HG03565 (cell line): ENCODE results near the gene ZCCHC3.

ENCODE experiments used
- ATAC-seq: cut with Tn5 transposase; IDR thresholded peaks from one replicate; pipeline ENCODE4 v1.9.1; 2021; ENCODE audit warnings: mild to moderate bottlenecking, moderate library complexity; ENCODE audit not compliant: unreplicated experiment

Gene ZCCHC3

DNA sequence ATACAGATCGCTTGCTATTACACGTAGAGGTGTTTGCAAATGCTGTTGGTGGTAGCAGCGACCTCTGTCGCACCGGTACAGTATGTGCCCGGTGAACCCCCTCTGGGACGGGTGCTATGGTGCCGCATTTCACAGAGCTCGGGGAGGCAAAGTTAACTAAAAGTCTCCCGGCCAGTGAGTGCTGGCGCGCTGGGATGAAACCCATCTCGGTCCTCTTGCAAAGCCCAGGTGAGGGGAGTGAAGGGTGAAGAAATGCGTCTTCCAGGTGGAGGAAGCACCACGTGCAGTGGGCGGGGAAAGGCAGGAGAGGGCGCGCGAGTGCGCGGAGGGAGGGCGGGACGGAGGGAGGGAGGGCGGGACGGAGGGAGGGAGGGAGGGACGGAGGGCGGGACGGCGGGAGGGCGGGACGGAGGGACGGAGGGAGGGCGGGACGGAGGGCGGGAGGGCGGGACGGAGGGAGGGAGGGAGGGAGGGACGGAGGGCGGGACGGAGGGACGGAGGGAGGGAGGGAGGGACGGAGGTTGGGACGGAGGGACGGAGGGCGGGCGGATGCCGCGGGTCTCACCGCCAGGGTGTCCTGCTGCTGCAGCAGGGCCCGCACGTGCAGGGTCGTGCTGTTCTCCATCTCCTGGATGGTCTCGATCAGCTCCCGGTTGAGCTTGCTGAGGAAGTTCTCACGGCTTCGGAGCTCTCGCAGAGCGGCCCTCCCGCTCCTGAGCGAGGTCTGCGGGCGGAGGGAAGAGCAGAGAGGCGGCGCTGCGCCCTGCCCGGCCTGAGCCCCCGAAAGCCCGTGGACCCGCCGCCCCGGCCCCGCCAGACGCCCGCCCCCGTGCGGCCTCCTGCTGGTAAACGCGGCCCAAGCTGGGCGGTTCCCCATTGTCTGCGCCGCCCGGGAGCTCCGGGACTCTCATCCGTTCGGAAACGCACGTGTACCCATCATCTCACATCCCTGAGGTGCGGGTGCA, 18.5 kb upstream of the ZCCHC3 start:
- ATAC-seq: no peak

DNA sequence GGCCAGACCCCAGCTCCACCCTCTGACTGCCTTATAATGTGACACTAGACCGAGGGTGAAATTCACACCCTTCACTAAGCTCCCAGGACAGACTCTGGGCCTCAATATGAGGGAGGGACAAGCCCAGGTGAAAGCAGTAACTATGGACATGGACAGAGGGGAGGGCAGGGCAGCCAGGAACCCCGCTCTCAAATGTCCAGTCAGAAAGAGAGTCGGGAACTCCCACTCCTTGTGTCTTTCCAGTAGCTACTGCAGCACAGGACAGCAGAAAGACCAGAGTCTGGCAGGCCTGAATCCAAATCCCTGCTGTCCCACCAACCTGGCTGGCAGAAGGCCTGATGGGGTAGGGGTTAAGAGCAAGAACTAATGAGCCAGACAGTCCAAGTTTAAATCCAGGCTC, 13.2 kb upstream of the ZCCHC3 start:
- ATAC-seq: no peak

GRCh38 chr20:286508-286907, 10.9 kb upstream of the ZCCHC3 start:
- no peak for ATAC-seq

GRCh38 chr20:288956-289692, 8.2 kb upstream of the ZCCHC3 start:
- ATAC-seq: no peak

DNA sequence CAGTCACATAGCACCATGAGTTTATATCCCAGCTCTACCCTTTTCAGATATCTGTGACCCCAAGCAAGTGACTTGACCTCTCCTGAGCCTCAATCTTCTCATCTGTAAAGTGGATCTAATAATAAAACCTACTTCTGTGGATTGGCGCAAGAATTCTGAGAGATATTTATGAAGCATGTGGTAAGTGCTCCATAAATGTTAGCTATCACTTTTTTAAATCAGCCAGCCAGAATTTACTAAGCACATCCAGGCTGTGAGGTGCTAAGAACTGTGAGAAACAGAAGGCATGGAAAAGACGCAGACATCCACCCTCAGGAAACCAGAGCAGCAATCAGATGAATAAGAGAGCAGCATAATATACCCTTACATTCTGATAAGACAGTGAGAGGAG, 7.7 kb upstream of the ZCCHC3 start:
- peak; percentile 6 for ATAC-seq

- ATAC-seq: peak; percentile 51
These were observed 7.1 kb upstream of the ZCCHC3 start, which contains the start of gene C20orf96 for GRCh38 chr20:290084-290831. Gene C20orf96 (minus strand): TSS chr20:290750. CDS start chr20:290610, 140 bp downstream.

- no peak for ATAC-seq
These were observed 2.8 kb upstream of the ZCCHC3 start for GRCh38 chr20:294602-295001.

DNA sequence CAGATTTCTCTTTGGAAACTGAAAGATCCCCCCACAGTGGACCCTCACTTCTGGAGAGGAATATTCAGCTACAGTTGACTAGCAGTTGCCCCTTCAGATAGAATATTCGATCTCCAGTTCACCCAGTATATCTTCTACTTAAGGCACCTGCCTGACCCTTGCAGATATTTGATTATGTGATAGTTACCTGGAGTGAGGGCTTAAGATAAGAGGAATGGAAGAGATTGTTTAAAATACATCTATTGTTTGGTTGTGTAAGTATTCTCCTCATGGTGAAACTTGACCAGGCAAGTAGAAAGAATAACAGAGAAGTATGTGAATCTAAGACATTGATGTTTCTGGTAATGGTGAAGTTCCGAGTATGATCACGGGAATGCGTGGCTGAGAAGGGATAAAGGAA, 1.6 kb upstream of the ZCCHC3 start:
- ATAC-seq: no peak

DNA sequence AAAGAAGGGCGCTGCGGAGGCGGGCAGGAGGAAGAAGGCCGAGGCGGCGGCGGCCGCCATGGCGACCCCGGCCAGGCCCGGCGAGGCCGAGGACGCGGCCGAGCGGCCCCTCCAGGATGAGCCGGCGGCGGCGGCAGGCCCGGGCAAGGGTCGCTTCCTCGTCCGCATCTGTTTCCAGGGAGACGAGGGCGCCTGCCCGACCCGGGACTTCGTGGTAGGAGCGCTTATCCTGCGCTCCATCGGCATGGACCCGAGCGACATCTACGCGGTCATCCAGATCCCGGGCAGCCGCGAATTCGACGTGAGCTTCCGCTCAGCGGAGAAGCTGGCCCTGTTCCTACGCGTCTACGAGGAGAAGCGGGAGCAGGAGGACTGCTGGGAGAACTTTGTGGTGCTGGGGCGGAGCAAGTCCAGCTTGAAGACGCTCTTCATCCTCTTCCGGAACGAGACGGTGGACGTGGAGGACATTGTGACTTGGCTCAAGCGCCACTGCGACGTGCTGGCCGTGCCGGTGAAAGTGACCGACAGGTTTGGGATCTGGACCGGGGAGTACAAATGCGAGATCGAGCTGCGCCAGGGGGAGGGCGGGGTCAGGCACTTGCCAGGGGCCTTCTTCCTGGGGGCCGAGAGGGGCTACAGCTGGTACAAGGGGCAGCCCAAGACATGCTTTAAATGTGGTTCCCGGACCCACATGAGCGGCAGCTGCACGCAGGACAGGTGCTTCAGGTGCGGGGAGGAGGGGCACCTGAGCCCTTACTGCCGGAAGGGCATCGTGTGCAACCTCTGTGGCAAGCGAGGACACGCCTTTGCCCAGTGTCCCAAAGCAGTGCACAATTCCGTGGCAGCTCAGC, 780 bp downstream of the ZCCHC3 start:
- ATAC-seq: peak; percentile 8

DNA sequence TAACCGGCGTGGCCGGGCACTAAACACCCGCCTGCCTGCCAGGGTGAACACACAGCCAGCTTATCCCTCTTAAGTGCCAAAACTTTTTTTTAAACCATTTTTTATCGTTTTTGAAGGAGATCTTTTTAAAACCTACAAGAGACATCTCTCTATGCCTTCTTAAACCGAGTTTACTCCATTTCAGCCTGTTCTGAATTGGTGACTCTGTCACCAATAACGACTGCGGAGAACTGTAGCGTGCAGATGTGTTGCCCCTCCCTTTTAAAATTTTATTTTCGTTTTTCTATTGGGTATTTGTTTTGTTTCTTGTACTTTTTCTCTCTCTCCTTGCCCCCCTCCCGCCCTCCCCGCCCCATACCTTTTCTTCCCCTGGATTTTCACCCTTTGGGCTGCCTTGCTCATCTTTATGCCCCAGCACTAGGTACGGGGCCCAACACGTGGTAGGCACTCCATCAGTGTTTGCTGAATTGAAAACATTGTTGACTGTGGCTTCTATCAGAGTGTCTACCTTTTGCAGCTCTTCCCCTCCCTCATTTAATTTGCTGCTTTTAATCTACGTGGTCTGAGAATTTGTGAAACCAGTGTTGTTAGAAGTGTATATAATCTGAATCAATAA, 1.5 kb downstream of the ZCCHC3 start:
- ATAC-seq: no peak

DNA sequence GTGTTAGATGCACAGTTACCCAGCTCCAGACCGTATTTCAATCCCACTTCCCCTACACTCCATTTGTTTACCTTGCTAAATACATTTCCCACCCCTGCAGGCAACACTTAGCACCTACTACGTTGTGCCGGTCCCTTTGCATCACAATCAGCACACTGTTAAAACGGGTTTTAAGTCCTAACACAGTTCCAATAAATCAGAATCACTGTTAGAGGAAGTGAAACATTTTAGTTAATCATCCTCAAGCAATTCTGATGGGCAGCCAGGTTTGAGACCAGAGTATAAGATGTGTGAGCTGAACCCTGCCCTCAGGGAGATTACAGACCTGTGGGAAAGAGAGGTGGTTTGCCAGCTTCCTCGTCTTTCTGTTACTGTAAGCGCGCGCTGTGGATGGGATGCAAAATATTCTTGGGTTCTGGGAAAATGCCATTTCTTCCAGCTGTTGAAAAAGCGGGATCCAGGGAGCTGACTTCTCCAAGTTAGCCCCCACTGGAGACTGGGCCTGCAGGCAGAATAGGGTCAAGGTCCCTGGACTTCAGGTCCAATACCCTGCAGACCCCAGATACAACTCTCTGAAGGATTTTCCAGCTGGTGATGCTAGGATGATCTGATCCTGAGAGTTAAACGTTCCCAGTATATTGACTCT, 3.1 kb downstream of the ZCCHC3 start:
- no peak for ATAC-seq

GRCh38 chr20:301886-302848, 4.8 kb downstream of the ZCCHC3 start:
- ATAC-seq: no peak

GRCh38 chr20:305745-306144, 8.4 kb downstream of the ZCCHC3 start:
- ATAC-seq: no peak

DNA sequence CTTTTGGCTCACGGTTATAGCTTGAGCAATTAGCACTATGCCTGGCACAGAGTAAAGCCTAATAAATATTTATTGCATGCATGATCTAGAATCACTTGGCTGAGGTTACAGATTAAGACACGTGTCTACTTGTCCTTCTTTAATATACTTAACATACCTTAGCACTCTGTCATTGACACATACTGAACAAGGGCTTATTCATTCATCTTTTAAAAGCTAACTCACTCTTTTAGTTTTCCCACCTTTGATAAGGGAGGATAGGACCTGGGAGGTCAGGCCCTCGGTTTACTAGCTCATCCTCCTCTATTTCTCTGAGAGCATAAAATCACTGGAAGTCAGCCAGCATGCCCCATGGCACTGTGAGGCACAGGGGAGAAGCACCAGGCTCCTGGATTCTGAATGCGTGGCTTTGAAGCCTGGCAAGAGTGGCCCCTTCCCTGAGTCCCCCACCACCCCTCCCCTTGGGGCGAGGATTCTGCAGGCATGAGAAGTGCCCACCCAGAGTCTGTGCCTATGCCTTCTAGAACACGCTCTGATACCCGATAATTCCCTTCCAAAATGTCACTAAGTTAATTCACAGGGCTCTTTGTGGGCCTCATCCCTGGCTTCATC, 11.2 kb downstream of the ZCCHC3 start:
- ATAC-seq: no peak

GRCh38 chr20:309306-309840, 12.0 kb downstream of the ZCCHC3 start:
- no peak for ATAC-seq

DNA sequence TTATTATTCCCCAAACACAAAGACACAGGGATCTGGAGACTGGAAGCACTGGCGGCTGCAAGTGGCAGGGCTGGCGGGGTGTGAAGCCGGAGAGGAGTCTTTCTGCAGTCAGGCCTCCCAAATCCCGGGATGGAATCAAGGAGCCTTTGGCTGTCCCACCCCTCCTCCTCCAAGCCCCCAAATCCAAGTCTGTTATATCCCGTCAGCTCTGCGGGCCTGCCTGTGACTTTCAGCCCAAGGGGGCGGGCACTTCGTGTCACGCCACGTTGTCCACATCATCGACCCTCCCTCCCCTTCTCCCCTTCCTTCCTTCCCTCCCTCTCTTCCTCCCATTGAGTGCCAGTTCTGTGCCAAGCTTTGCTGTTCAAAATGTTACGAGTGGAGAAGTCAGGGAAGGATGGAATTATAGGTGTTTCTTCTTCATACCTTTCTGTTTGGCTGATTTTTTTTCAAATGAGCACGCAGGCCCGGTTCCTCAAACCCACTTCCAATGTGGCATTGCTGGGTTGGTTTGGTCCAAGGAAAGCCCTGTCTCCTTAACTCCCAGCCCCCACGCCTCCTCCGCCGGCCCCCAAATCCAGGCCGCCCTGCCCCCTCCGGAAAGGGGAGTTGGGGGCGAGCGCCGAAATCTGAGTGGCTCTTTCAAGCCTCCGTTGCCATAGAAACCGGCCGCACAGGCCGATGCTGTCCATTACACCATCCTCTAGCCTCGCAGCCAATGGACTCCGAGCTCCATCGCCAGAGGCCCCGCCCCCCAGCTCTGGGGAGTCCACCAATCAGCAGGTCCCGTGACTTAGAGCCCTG, 12.7 kb downstream of the ZCCHC3 start:
- peak; percentile 99 for ATAC-seq

DNA sequence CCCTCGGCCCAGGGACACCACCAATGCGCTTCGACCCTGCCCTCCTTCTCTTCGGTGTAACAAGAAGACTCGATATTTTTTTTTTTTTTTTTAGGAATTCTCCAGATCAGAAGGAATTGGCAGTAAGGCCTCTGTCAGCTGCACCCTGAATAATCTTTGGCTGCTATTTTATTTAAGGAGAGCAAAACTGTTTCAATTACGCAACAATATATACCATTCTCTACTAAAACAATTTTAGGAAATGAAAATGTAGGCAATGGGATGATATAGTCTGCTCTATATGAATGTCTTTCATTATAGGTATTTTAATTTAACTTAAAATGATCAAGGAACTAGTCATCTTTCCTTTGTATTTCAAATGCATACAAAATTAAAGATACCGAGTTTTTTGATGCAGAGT, 13.3 kb downstream of the ZCCHC3 start:
- ATAC-seq: no peak
